IMR-90 (cell line): ENCODE results near the gene ITSN2. TPM values are rescaled to one million over a fixed set of nuclear protein-coding genes. Genes with fewer than 3 reads are reported as not detected.

Experiments
- ATAC-seq: fragments of 200-7000 bp; cut with Tn5 transposase; 2 replicates; pipeline ENCODE4 v1.9.1; 2020; ENCODE audit warnings: low read depth, mild to moderate bottlenecking, moderate library complexity
- BruUV-seq: library from RNA; stranded (reverse); fragments of 400-500 nt; replicated peaks from 2 replicates; lab custom pipeline; 2021; lab: Mats Ljungman, UMichigan
- CTCF ChIA-PET: fragments of 300-600 bp; formaldehyde crosslinking; extraction: SDS; loops from one replicate; lab custom pipeline; 2021; ENCODE audit warnings: antibody characterized with exemption; lab: Yijun Ruan, JAX
- POLR2A ChIA-PET: fragments of 300-600 bp; sonication (Branson Sonifier 250); formaldehyde crosslinking; loops from one replicate; lab custom pipeline; 2022; ENCODE audit warnings: antibody characterized with exemption; ENCODE audit not compliant: unreplicated experiment; lab: Charles Lee
- DNase-seq: peaks from one replicate; pipeline ENCODE4 v3.0.0; 2013
- H2AFZ ChIP-seq: replicated peaks from 2 replicates; pipeline ENCODE3; 2013; ENCODE audit warnings: low read length, mild to moderate bottlenecking; ENCODE audit not compliant: poor library complexity
- H2AK5ac ChIP-seq: 2 replicates; pipeline ENCODE4 v1.6.1; 2013; ENCODE audit warnings: low read depth, low read length, inconsistent platforms
- H2AK9ac ChIP-seq: replicated peaks from 2 replicates; pipeline ENCODE3; 2013; ENCODE audit warnings: mild to moderate bottlenecking, low read depth, low read length, moderate library complexity; ENCODE audit not compliant: poor library complexity
- H2BK120ac ChIP-seq: 2 replicates; pipeline ENCODE4 v1.6.1; 2013; ENCODE audit warnings: low read depth, low read length, inconsistent platforms
- H2BK15ac ChIP-seq: 3 replicates; pipeline ENCODE4 v1.6.1; 2013; ENCODE audit warnings: low read depth, low read length, inconsistent platforms
- H2BK20ac ChIP-seq: 2 replicates; pipeline ENCODE4 v1.6.1; 2013; ENCODE audit warnings: low read depth, mild to moderate bottlenecking, inconsistent platforms, low read length, moderate library complexity
- H2BK5ac ChIP-seq: 2 replicates; pipeline ENCODE4 v1.6.1; 2013; ENCODE audit warnings: mild to moderate bottlenecking, low read depth, low read length, inconsistent platforms; ENCODE audit not compliant: poor library complexity, severe bottlenecking
- H3K14ac ChIP-seq: replicated peaks from 2 replicates; pipeline ENCODE4 v1.6.1; 2013; ENCODE audit warnings: low read depth, low read length, inconsistent platforms
- H3K18ac ChIP-seq: 2 replicates; pipeline ENCODE4 v1.6.1; 2013; ENCODE audit warnings: low read depth, low read length, control low read depth
- H3K23ac ChIP-seq: 2 replicates; pipeline ENCODE4 v1.6.1; 2013; ENCODE audit warnings: low read depth, low read length, inconsistent platforms
- H3K27ac ChIP-seq: 2 replicates; pipeline ENCODE4 v1.5.1; 2013; ENCODE audit warnings: mild to moderate bottlenecking, control low read depth, low read length; ENCODE audit not compliant: insufficient read depth
- H3K27me3 ChIP-seq: 2 replicates; pipeline ENCODE4 v1.6.1; 2013; ENCODE audit warnings: low read length; ENCODE audit not compliant: control insufficient read depth, insufficient read depth
- H3K36me3 ChIP-seq: 2 replicates; pipeline ENCODE4 v1.6.1; 2013; ENCODE audit warnings: low read length, mixed read lengths; ENCODE audit not compliant: control insufficient read depth, insufficient read depth
- H3K4ac ChIP-seq: 2 replicates; pipeline ENCODE4 v1.6.1; 2013; ENCODE audit warnings: low read depth, low read length, inconsistent platforms
- H3K4me1 ChIP-seq: 2 replicates; pipeline ENCODE4 v1.6.1; 2013; ENCODE audit warnings: low read length, mixed read lengths; ENCODE audit not compliant: control insufficient read depth, insufficient read depth
- H3K4me2 ChIP-seq: 2 replicates; pipeline ENCODE4 v1.6.1; 2013; ENCODE audit warnings: low read depth, mild to moderate bottlenecking, control low read depth, low read length, moderate library complexity
- H3K4me3 ChIP-seq: 2 replicates; pipeline ENCODE4 v1.5.1; 2013; ENCODE audit warnings: low read depth, mild to moderate bottlenecking, control low read depth, low read length, moderate library complexity; ENCODE audit not compliant: insufficient read depth
- H3K56ac ChIP-seq: 2 replicates; pipeline ENCODE4 v1.6.1; 2013; ENCODE audit warnings: low read length, inconsistent platforms; ENCODE audit not compliant: insufficient read depth; ENCODE audit errors: extremely low read depth
- H3K79me1 ChIP-seq, 2 experiments: 2 replicates each; pipeline ENCODE4 v1.6.1; 2013; ENCODE audit warnings: low read length in 2 of 2, inconsistent platforms in 1 of 2, low read depth in 1 of 2
- H3K9ac ChIP-seq: 2 replicates; pipeline ENCODE4 v1.6.1; 2013; ENCODE audit warnings: low read depth, low read length, control low read depth
- H3K9me1 ChIP-seq: 2 replicates; pipeline ENCODE4 v1.6.1; 2013; ENCODE audit warnings: low read length, inconsistent platforms; ENCODE audit not compliant: insufficient read depth
- H3K9me3 ChIP-seq: 2 replicates; pipeline ENCODE4 v1.6.1; 2013; ENCODE audit warnings: low read length; ENCODE audit not compliant: control insufficient read depth, insufficient read depth
- H4K20me1 ChIP-seq: 2 replicates; pipeline ENCODE4 v1.6.1; 2013; ENCODE audit warnings: low read length, inconsistent platforms; ENCODE audit not compliant: insufficient read depth
- H4K5ac ChIP-seq: 2 replicates; pipeline ENCODE4 v1.6.1; 2013; ENCODE audit warnings: mild to moderate bottlenecking, low read depth, low read length, control low read depth
- H4K8ac ChIP-seq, 2 experiments: 2 replicates each; pipeline ENCODE4 v1.6.1; 2013; ENCODE audit warnings: low read depth in 2 of 2, low read length in 2 of 2, control low read depth in 1 of 2, inconsistent platforms in 1 of 2
- H4K91ac ChIP-seq: 2 replicates; pipeline ENCODE4 v1.6.1; 2013; ENCODE audit warnings: low read depth, low read length, inconsistent platforms; ENCODE audit not compliant: insufficient read depth
- CEBPB ChIP-seq: IDR thresholded peaks from 2 replicates; pipeline ENCODE4 v1.6.1; 2012; ENCODE audit warnings: low read depth, low read length, improper control_type of control experiment
- MAFK ChIP-seq: IDR thresholded peaks from 2 replicates; pipeline ENCODE4 v1.6.1; 2012; ENCODE audit warnings: low read depth, low read length, improper control_type of control experiment
- dilution Hi-C: fragments of 300-500 bp; cut with HindIII; formaldehyde crosslinking; loops from one replicate; pipeline ENCODE4 v1.14.3; 2018; ENCODE audit warnings: low sequenced_read_pairs; ENCODE audit not compliant: unreplicated experiment
- in situ Hi-C: fragments of 300-500 bp; cut with MboI; formaldehyde crosslinking; loops from 3 replicates; pipeline ENCODE4 v1.14.3; 2019; ENCODE audit warnings: low sequenced_read_pairs, inconsistent platforms, mixed read lengths
- intact Hi-C: fragments of 100-400 bp; cut with micrococcal nuclease; formaldehyde crosslinking; loops from 2 replicates; pipeline ENCODE4 v1.10.0; 2022
- polyA plus RNA-seq, 3 experiments: library from polyadenylated mRNA; depleted of rRNA; stranded (reverse); fragments of >200 nt; gene quantifications; 2 replicates each; pipeline ENCODE4 v1.2.3, GENCODE V29; 2012; ENCODE audit warnings: low replicate concordance in 1 of 3
- total RNA-seq: library from RNA; depleted of rRNA; stranded (reverse); fragments of >200 nt; gene quantifications from 2 replicates; pipeline ENCODE4 v1.2.3, GENCODE V29; 2012

Gene ITSN2
- total and polyA plus RNA-seq, 2 of the 4 experiments (the other 2 are of a cell fraction): 10.7 to 17.2 TPM

GRCh38 chr2:24274809-24275208, 85.5 kb downstream of the ITSN2 start:
- Histone ChIP-seq H3K14ac (no peak overlapping the region), H3K9ac (no peak overlapping the region), H2AK9ac (no peak overlapping the region), H2BK15ac (no peak overlapping the region), H3K9me1 (0 out of 2 replicates have a peak, but pooled peaks cover 2% of the 10 kb centered on the region), H2BK20ac (no peak overlapping the region), H4K20me1 (no peaks in the 10 kb centered on the region), H3K23ac (no peak overlapping the region), H2BK120ac (no peak overlapping the region), H4K91ac (no peak overlapping the region), H4K5ac (no peak overlapping the region), H2AK5ac (no peak overlapping the region), H3K9me3 (no peaks in the 10 kb centered on the region), H3K4me2 (no peak overlapping the region), H3K27ac (no peak overlapping the region), H3K4me3 (no peak overlapping the region), H2AFZ (no peak overlapping the region), H3K4ac (no peak overlapping the region), H3K56ac (no peak overlapping the region), H3K18ac (no peak overlapping the region), H4K8ac (no peak overlapping the region), H3K27me3 (no peaks in the 10 kb centered on the region), H3K4me1 (no peaks in the 10 kb centered on the region; the same call in 1 of the 2 replicates), H3K79me1 (peaks cover 0 to 3% of the 10 kb centered on the region in 2 experiments; a peak in 1 of 4 replicates), H2BK5ac (no peak overlapping the region), H3K36me3 (peaks cover 15% of the 10 kb centered on the region)
- ATAC-seq: no peak
- ChIA-PET CTCF (no interaction called here), POLR2A (no interaction called here)
- dilution Hi-C loops (no loop called here), intact Hi-C loops (no loop called here), in situ Hi-C loops (no loop called here)
- BruUV-seq: no TSS peak
- no peak for DNase-seq
- TF ChIP-seq CEBPB (no peak), MAFK (no peak)
